Lower lobe of right lung (tissue), 2 donors: ENCODE measurements around the gene SMARCA4. TPM values are rescaled to one million over a fixed set of nuclear protein-coding genes. Genes with fewer than 3 reads are reported as not detected.

Experiments used
- ATAC-seq, 2 donors: fragments of 200-7000 bp; cut with Tn5 transposase; one replicate each; pipeline ENCODE4 v1.9.1; 2020 to 2022; ENCODE audit warnings: mild to moderate bottlenecking in 2 of 2, moderate library complexity in 2 of 2
- DNase-seq: peaks from one replicate; pipeline ENCODE4 v3.0.0-alpha.2; 2020
- H3K27ac ChIP-seq: fragments of 200-600 bp; one replicate; pipeline ENCODE4 v1.8.0; 2022
- H3K27me3 ChIP-seq: fragments of 200-600 bp; one replicate; pipeline ENCODE4 v1.8.0; 2022; ENCODE audit warnings: low read depth
- H3K36me3 ChIP-seq: fragments of 200-600 bp; one replicate; pipeline ENCODE4 v1.8.0; 2022; ENCODE audit warnings: mild to moderate bottlenecking
- H3K4me1 ChIP-seq: fragments of 200-600 bp; one replicate; pipeline ENCODE4 v1.8.0; 2022
- H3K4me3 ChIP-seq: fragments of 200-600 bp; one replicate; pipeline ENCODE4 v1.8.0; 2022; ENCODE audit warnings: mild to moderate bottlenecking
- H3K9me3 ChIP-seq: fragments of 200-600 bp; one replicate; pipeline ENCODE4 v1.8.0; 2022
- CTCF ChIP-seq: fragments of 200-600 bp; IDR thresholded peaks from one replicate; pipeline ENCODE4 v1.8.0; 2022; ENCODE audit warnings: antibody characterized with exemption, mild to moderate bottlenecking
- intact Hi-C: fragments of 100-400 bp; cut with DNase I; formaldehyde crosslinking; loops from one replicate; pipeline ENCODE4 v1.11.0; 2022
- total RNA-seq: library from RNA; stranded (reverse); fragmentation: NEBNext Ultra II Directional; extraction: Animal tissue kit (Norgen Biotek cat#: 25700); gene quantifications from one replicate; pipeline ENCODE4 v1.2.1, GENCODE V29; 2021
- donor health status: DM: no; HTN: yes; CAD: no; lungs with severe emphysema.

The SMARCA4 gene
- total RNA-seq, 1 donor from 2014 or later: 85.0 TPM

- no peaks in the 10 kb centered on the region for H3K4me1 ChIP-seq
- no peak for ATAC-seq
- no peak for DNase-seq
- no peaks in the 10 kb centered on the region for H3K27me3 ChIP-seq
- H3K9me3 ChIP-seq: no peaks in the 10 kb centered on the region
- no peak for TF ChIP-seq CTCF
- intact Hi-C loops: no loop called here
- H3K36me3 ChIP-seq: peaks cover 86% of the 10 kb centered on the region
- no peak overlapping the region for H3K4me3 ChIP-seq
- H3K27ac ChIP-seq: no peak overlapping the region
These were observed 40.6 kb upstream of the SMARCA4 start for GRCh38 chr19:10920288-10920655.

GRCh38 chr19:10920781-10921180 is 40.0 kb upstream of the SMARCA4 start:
- Histone ChIP-seq H3K27ac (no peak overlapping the region), H3K4me1 (no peaks in the 10 kb centered on the region), H3K4me3 (no peak overlapping the region), H3K9me3 (no peaks in the 10 kb centered on the region), H3K36me3 (peaks cover 85% of the 10 kb centered on the region), H3K27me3 (no peaks in the 10 kb centered on the region)
- DNase-seq (no peak), ATAC-seq (no peak)
- TF ChIP-seq CTCF: no peak
- intact Hi-C loops: no loop called here

DNA sequence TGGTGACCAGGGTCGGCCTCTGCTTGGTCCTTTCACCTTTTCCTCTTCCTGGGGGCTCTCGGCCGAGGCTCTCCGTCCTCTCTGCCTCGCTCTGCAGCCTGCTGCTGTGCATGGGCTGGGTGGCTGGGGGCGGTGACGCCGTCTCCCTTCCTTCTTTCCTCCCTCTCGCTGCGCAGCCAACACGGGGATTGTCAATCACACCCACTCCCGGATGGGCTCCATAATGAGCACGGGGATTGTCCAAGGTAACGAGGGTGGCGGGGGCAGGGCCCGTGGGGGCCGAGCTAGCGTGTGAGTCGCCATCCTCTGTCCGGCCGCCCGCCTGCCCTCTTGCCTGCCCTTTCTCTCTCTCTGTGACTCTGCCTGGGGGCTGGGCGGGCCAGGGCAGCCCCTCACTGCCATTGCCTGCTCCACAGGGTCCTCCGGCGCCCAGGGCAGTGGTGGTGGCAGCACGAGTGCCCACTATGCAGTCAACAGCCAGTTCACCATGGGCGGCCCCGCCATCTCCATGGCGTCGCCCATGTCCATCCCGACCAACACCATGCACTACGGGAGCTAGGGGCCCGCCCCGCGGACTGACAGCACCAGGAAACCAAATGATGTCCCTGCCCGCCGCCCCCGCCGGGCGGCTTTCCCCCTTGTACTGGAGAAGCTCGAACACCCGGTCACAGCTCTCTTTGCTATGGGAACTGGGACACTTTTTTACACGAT is 39.5 kb upstream of the SMARCA4 start:
- Histone ChIP-seq H3K27me3 (no peaks in the 10 kb centered on the region), H3K4me1 (no peaks in the 10 kb centered on the region), H3K27ac (no peak overlapping the region), H3K36me3 (peaks cover 79% of the 10 kb centered on the region), H3K9me3 (no peaks in the 10 kb centered on the region), H3K4me3 (no peak overlapping the region)
- intact Hi-C loops: no loop called here
- TF ChIP-seq CTCF: no peak
- no peak for DNase-seq
- peak in 1 of 2 donors; percentile 5 for ATAC-seq

DNA sequence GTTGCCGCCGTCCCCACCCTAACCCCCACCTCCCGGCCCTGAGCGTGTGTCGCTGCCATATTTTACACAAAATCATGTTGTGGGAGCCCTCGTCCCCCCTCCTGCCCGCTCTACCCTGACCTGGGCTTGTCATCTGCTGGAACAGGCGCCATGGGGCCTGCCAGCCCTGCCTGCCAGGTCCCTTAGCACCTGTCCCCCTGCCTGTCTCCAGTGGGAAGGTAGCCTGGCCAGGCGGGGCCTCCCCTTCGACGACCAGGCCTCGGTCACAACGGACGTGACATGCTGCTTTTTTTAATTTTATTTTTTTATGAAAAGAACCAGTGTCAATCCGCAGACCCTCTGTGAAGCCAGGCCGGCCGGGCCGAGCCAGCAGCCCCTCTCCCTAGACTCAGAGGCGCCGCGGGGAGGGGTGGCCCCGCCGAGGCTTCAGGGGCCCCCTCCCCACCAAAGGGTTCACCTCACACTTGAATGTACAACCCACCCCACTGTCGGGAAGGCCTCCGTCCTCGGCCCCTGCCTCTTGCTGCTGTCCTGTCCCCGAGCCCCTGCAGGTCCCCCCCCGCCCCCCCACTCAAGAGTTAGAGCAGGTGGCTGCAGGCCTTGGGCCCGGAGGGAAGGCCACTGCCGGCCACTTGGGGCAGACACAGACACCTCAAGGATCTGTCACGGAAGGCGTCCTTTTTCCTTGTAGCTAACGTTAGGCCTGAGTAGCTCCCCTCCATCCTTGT is 38.8 kb upstream of the SMARCA4 start:
- Histone ChIP-seq H3K36me3 (peaks cover 74% of the 10 kb centered on the region), H3K4me3 (no peak overlapping the region), H3K9me3 (no peaks in the 10 kb centered on the region), H3K4me1 (peaks cover 5% of the 10 kb centered on the region), H3K27me3 (no peaks in the 10 kb centered on the region), H3K27ac (no peak overlapping the region)
- no peak for TF ChIP-seq CTCF
- intact Hi-C loops: no loop called here
- ATAC-seq (no peak), DNase-seq (no peak)

DNA sequence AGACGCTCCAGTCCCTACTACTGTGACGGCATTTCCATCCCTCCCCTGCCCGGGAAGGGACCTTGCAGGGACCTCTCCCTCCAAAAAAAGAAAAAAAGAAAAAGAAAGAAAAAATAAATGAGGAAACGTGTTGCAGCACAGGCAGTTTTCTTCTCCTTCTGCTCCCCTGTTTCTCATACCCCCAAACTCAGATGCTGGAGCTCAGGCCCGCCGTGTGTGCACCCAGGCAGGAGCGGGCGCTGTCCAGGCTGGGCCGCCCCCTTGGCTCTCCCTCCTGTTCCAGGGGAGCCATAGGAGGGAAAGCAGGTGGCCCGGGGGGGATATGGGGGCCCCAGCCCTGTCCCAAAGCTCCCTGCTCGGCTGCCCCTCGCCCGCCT is 38.2 kb upstream of the SMARCA4 start:
- no peak for ATAC-seq

More for the DNA sequence above, 38.2 kb upstream of the SMARCA4 start:
- H3K4me1 ChIP-seq: peaks cover 10% of the 10 kb centered on the region
- H3K4me3 ChIP-seq: no peak overlapping the region
- H3K27ac ChIP-seq: no peak overlapping the region
- H3K36me3 ChIP-seq: peaks cover 74% of the 10 kb centered on the region
- no peaks in the 10 kb centered on the region for H3K9me3 ChIP-seq
- no peak for TF ChIP-seq CTCF
- intact Hi-C loops: no loop called here
- H3K27me3 ChIP-seq: no peaks in the 10 kb centered on the region
- DNase-seq: no peak
